Measurements from ENCODE around the gene CPZ.

The CPZ gene

GRCh38 chr4:8552024-8552423 is 40.5 kb upstream of the CPZ start:
- no peak for DNase-seq
- TF ChIP-seq POLR2A (IDR thresholded peaks at IDR 0.05; ENCODE audit: low read length) (no peak), GATA1 (IDR thresholded peaks at IDR 0.05; ENCODE audit: low read depth, low read length) (no peak)

- DNase-seq = no peak
- TF ChIP-seq GATA1 (IDR thresholded peaks at IDR 0.05; ENCODE audit: low read depth, low read length) = no peak
- TF ChIP-seq POLR2A (IDR thresholded peaks at IDR 0.05; ENCODE audit: low read length) = no peak
Observed at GRCh38 chr4:8552581-8553205, 39.9 kb upstream of the CPZ start.

GRCh38 chr4:8553216-8553615 is 39.3 kb upstream of the CPZ start:
- TF ChIP-seq GATA1 (IDR thresholded peaks at IDR 0.05; ENCODE audit: low read depth, low read length) = no peak
- no peak for TF ChIP-seq POLR2A (IDR thresholded peaks at IDR 0.05; ENCODE audit: low read length)
- DNase-seq = no peak

GRCh38 chr4:8553991-8554405 is 38.6 kb upstream of the CPZ start:
- DNase-seq = no peak
- TF ChIP-seq GATA1 (IDR thresholded peaks at IDR 0.05; ENCODE audit: low read depth, low read length) (no peak), POLR2A (IDR thresholded peaks at IDR 0.05; ENCODE audit: low read length) (no peak)

- no peak for DNase-seq
- no peak for TF ChIP-seq POLR2A (IDR thresholded peaks at IDR 0.05; ENCODE audit: low read length)
- no peak for TF ChIP-seq GATA1 (IDR thresholded peaks at IDR 0.05; ENCODE audit: low read depth, low read length)
Observed at GRCh38 chr4:8554555-8555100, 37.9 kb upstream of the CPZ start.

- DNase-seq = no peak
- TF ChIP-seq POLR2A (IDR thresholded peaks at IDR 0.05; ENCODE audit: low read length) (no peak), GATA1 (IDR thresholded peaks at IDR 0.05; ENCODE audit: low read depth, low read length) (no peak)
Observed at GRCh38 chr4:8555716-8556115, 36.8 kb upstream of the CPZ start.

- DNase-seq = no peak
Observed at GRCh38 chr4:8556341-8557150, 36.0 kb upstream of the CPZ start.

GRCh38 chr4:8557151-8558076 is 35.2 kb upstream of the CPZ start:
- no peak for TF ChIP-seq POLR2A (IDR thresholded peaks at IDR 0.05; ENCODE audit: low read length)
- no peak for TF ChIP-seq GATA1 (IDR thresholded peaks at IDR 0.05; ENCODE audit: low read depth, low read length)

More at GRCh38 chr4:8556341-8557150, 36.0 kb upstream of the CPZ start:
- TF ChIP-seq POLR2A (IDR thresholded peaks at IDR 0.05; ENCODE audit: low read length) = no peak
- TF ChIP-seq GATA1 (IDR thresholded peaks at IDR 0.05; ENCODE audit: low read depth, low read length) = no peak

GRCh38 chr4:8558080-8558960 is 34.2 kb upstream of the CPZ start:
- no peak for DNase-seq
- TF ChIP-seq GATA1 (IDR thresholded peaks at IDR 0.05; ENCODE audit: low read depth, low read length) (no peak), POLR2A (IDR thresholded peaks at IDR 0.05; ENCODE audit: low read length) (no peak)

More at GRCh38 chr4:8557151-8558076, 35.2 kb upstream of the CPZ start:
- no peak for DNase-seq

- TF ChIP-seq POLR2A (IDR thresholded peaks at IDR 0.05; ENCODE audit: low read length) (no peak), GATA1 (IDR thresholded peaks at IDR 0.05; ENCODE audit: low read depth, low read length) (no peak)
- no peak for DNase-seq
Observed at GRCh38 chr4:8559011-8559410, 33.6 kb upstream of the CPZ start.

- TF ChIP-seq GATA1 (IDR thresholded peaks at IDR 0.05; ENCODE audit: low read depth, low read length) = no peak
- TF ChIP-seq POLR2A (IDR thresholded peaks at IDR 0.05; ENCODE audit: low read length) = no peak
- no peak for DNase-seq
Observed at GRCh38 chr4:8559524-8560264, 32.9 kb upstream of the CPZ start.
